Fibroblast of lung (primary cell): ENCODE data around the gene ADD3.

Experiments used
- EZH2 ChIP-seq: IDR thresholded peaks from 2 replicates; pipeline ENCODE4 v1.5.1; 2012; ENCODE audit warnings: low read length, control low read depth, mild to moderate bottlenecking; ENCODE audit errors: missing control alignments
- TF ChIP-seq, protein P1 (sequence below), 2 donors: IDR thresholded peaks in 1 of 2; conservative IDR thresholded peaks in 1 of 2; 1 replicate in 1 of 2; 2 replicates in 1 of 2; pipeline ENCODE4 v1.5.1; 2011 to 2012; ENCODE audit warnings: low read length in 2 of 2, control low read depth in 1 of 2, inconsistent platforms in 1 of 2, low read depth in 1 of 2, mild to moderate bottlenecking in 1 of 2

DNA sequence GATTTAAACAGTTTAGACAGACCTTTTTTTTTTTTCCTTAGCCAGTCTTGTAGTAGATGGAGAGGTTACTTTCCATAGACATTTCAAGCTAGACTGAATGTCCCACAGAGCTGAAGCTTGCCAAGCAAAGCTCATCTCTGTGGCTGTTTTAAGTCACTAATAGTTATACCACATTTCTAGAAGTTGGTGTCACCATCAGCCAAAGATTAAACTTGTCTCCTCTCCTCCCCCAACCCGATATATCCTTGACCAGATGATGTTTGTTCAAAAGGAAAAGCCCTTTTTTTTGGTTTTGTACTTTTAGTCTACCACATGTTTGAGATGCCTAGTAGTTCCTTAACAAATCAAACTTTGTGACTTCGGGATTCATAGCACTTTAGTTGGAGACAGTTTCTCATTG lies 66.1 kb downstream of the ADD3 start:
- TF ChIP-seq, protein P1, sequence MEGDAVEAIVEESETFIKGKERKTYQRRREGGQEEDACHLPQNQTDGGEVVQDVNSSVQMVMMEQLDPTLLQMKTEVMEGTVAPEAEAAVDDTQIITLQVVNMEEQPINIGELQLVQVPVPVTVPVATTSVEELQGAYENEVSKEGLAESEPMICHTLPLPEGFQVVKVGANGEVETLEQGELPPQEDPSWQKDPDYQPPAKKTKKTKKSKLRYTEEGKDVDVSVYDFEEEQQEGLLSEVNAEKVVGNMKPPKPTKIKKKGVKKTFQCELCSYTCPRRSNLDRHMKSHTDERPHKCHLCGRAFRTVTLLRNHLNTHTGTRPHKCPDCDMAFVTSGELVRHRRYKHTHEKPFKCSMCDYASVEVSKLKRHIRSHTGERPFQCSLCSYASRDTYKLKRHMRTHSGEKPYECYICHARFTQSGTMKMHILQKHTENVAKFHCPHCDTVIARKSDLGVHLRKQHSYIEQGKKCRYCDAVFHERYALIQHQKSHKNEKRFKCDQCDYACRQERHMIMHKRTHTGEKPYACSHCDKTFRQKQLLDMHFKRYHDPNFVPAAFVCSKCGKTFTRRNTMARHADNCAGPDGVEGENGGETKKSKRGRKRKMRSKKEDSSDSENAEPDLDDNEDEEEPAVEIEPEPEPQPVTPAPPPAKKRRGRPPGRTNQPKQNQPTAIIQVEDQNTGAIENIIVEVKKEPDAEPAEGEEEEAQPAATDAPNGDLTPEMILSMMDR (conservative IDR thresholded peaks at IDR 0.05 in 1 of 2, IDR thresholded peaks at IDR 0.05 in 1 of 2; ENCODE audit: low read depth in 1 of 2, low read length in 2 of 2), result no peak
- no peak for TF ChIP-seq EZH2
